Stimulated activated CD4-positive, alpha-beta T cell treated with anti-CD3 and anti-CD28 coated beads, Interleukin-2, amount 100 ng/mL, for 24 hours (primary cell): ENCODE measurements around the gene CLP1.

Experiments used
- DNase-seq, 2 donors: peaks; one replicate each; pipeline ENCODE4 v3.0.0-alpha.2; 2020

CLP1 gene

GRCh38 chr11:57657194-57658022 is at the start of gene CLP1:
Gene CLP1, plus strand, starts transcription at chr11:57657762. Its CDS starts 1,715 bp downstream, at chr11:57659477.
- DNase-seq = peak; percentile 99

- DNase-seq = no peak
Measured at GRCh38 chr11:57610170-57610569, 47.4 kb upstream of the CLP1 start.

- DNase-seq = no peak
Measured at GRCh38 chr11:57614234-57614772, 43.3 kb upstream of the CLP1 start.

GRCh38 chr11:57615308-57615707 is 42.3 kb upstream of the CLP1 start:
- DNase-seq = no peak

GRCh38 chr11:57616595-57616994 is 41.0 kb upstream of the CLP1 start:
- DNase-seq = no peak

- no peak for DNase-seq
Measured at GRCh38 chr11:57618438-57618837, 39.1 kb upstream of the CLP1 start.

- DNase-seq = no peak
Measured at GRCh38 chr11:57619331-57619730, 38.2 kb upstream of the CLP1 start.

- DNase-seq = no peak
Measured at GRCh38 chr11:57620467-57620866, 37.1 kb upstream of the CLP1 start.

- DNase-seq = no peak
Measured at GRCh38 chr11:57622263-57622662, 35.3 kb upstream of the CLP1 start.

GRCh38 chr11:57624864-57625263 is 32.7 kb upstream of the CLP1 start:
- DNase-seq = no peak

- DNase-seq = no peak
Measured at GRCh38 chr11:57626895-57627294, 30.7 kb upstream of the CLP1 start.

GRCh38 chr11:57630171-57630570 is 27.4 kb upstream of the CLP1 start:
- DNase-seq = no peak

- DNase-seq = no peak
Measured at GRCh38 chr11:57632116-57632515, 25.4 kb upstream of the CLP1 start.

- no peak for DNase-seq
Measured at GRCh38 chr11:57633394-57634070, 24.0 kb upstream of the CLP1 start.

- DNase-seq = no peak
Measured at GRCh38 chr11:57634311-57634710, 23.3 kb upstream of the CLP1 start.

- DNase-seq = no peak
Measured at GRCh38 chr11:57635246-57635645, 22.3 kb upstream of the CLP1 start.

GRCh38 chr11:57637626-57638004 is 19.9 kb upstream of the CLP1 start:
- no peak for DNase-seq

GRCh38 chr11:57638005-57638781 is 19.4 kb upstream of the CLP1 start:
- no peak for DNase-seq

GRCh38 chr11:57638811-57639320 is 18.7 kb upstream of the CLP1 start:
- DNase-seq = no peak

- no peak for DNase-seq
Measured at GRCh38 chr11:57639321-57640067, 18.1 kb upstream of the CLP1 start.

- no peak for DNase-seq
Measured at GRCh38 chr11:57640068-57640800, 17.3 kb upstream of the CLP1 start.
